ENCODE measurements around the gene KIAA0825. TPM values are rescaled to one million over a fixed set of nuclear protein-coding genes. Genes with fewer than 3 reads are reported as not detected.

The KIAA0825 gene
- total RNA-seq, 3 donors from 2014 or later (not counting 1 experiment from before 2014, with no cell fraction given): 2.4 to 5.0 (median 4.8) TPM

DNA sequence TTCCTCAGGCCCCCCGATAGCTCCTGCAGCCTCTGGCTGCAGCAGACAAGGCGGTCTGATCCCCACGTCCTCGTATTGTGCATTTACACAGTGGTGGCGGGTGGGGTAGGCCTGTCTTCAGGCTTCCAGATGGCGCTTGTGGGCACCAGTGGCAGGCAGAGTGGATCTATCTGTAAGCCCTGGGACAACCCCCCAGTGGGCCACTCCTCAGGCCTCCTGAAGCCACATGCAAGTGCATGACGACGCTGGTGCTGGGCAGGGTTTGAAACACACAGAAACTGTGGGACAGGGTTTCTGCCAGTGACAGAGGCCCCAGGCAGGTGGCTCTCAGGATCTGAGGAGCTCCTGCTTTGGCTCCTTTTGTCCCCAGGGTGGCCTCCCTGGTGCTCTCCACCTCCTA lies 42.1 kb upstream of the KIAA0825 start:
- no peak overlapping the region for H3K27ac Mint-ChIP-seq
- no peak for DNase-seq
- no peaks in the 10 kb centered on the region for H3K27me3 ChIP-seq (ENCODE audit: control insufficient read depth, insufficient read depth, low read length)
- peaks cover 3% of the 10 kb centered on the region for H3K9me3 ChIP-seq (ENCODE audit: control insufficient read depth, insufficient read depth, low read length)
- H3K27ac ChIP-seq (ENCODE audit: low read length): no peak overlapping the region
- H3K4me3 ChIP-seq (ENCODE audit: low read length): no peak overlapping the region
- intact Hi-C loops (cut with micrococcal nuclease): no loop called here
- H3K36me3 Mint-ChIP-seq: peaks cover 37% of the 10 kb centered on the region
- WGBS (ENCODE audit: insufficient coverage): 92% methylated on average over 8 of the region's 8 CpGs
- no peaks in the 10 kb centered on the region for H3K27me3 Mint-ChIP-seq (ENCODE audit: low read depth in 2 of 2)
- no peak for ATAC-seq
- H3K4me1 ChIP-seq (ENCODE audit: control insufficient read depth, insufficient read depth, low read length): no peaks in the 10 kb centered on the region
- peaks cover 33% of the 10 kb centered on the region for H3K36me3 ChIP-seq (ENCODE audit: control insufficient read depth, insufficient read depth, low read length)
- TF ChIP-seq, protein P1, sequence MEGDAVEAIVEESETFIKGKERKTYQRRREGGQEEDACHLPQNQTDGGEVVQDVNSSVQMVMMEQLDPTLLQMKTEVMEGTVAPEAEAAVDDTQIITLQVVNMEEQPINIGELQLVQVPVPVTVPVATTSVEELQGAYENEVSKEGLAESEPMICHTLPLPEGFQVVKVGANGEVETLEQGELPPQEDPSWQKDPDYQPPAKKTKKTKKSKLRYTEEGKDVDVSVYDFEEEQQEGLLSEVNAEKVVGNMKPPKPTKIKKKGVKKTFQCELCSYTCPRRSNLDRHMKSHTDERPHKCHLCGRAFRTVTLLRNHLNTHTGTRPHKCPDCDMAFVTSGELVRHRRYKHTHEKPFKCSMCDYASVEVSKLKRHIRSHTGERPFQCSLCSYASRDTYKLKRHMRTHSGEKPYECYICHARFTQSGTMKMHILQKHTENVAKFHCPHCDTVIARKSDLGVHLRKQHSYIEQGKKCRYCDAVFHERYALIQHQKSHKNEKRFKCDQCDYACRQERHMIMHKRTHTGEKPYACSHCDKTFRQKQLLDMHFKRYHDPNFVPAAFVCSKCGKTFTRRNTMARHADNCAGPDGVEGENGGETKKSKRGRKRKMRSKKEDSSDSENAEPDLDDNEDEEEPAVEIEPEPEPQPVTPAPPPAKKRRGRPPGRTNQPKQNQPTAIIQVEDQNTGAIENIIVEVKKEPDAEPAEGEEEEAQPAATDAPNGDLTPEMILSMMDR (IDR thresholded peaks at IDR 0.05): no peak
- no peak overlapping the region for H3K4me3 Mint-ChIP-seq
- H3K4me1 Mint-ChIP-seq: no peaks in the 10 kb centered on the region
- H3K9me3 Mint-ChIP-seq: peaks cover 13 to 18% of the 10 kb centered on the region in 2 donors

DNA sequence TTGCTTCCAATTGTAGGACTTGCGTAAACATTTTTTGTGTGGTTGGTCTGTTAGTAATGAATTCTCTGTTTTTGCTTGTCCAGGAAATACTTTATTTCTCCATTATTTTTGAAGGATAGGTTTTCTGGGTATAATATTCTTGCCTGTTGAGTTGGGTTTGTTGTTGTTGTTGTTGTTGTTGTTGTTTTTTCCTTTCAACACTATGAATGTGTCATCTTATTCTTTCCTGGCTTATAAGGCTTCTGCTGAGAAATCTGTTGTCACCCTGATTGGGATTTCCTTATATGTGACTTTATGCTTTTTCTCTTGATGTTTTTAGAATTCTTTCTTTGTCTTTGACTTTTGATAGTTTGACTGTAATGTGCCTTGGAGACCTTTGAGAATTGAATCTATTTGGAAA lies 39.9 kb upstream of the KIAA0825 start:
- H3K4me3 ChIP-seq (ENCODE audit: low read length): no peak overlapping the region
- no peak overlapping the region for H3K4me3 Mint-ChIP-seq
- H3K4me1 ChIP-seq (ENCODE audit: control insufficient read depth, insufficient read depth, low read length): no peaks in the 10 kb centered on the region
- WGBS (ENCODE audit: insufficient coverage): 100% methylated on average over 1 of the region's 1 CpG
- H3K27me3 ChIP-seq (ENCODE audit: control insufficient read depth, insufficient read depth, low read length): no peaks in the 10 kb centered on the region
- ATAC-seq (no peak), DNase-seq (no peak)
- peaks cover 49% of the 10 kb centered on the region for H3K36me3 Mint-ChIP-seq
- no peak overlapping the region for H3K27ac ChIP-seq (ENCODE audit: low read length)
- TF ChIP-seq, protein P1 (IDR thresholded peaks at IDR 0.05): no peak
- H3K4me1 Mint-ChIP-seq: no peaks in the 10 kb centered on the region
- peaks cover 23% of the 10 kb centered on the region for H3K36me3 ChIP-seq (ENCODE audit: control insufficient read depth, insufficient read depth, low read length)
- H3K27ac Mint-ChIP-seq: no peak overlapping the region
- peaks cover 15 to 24% of the 10 kb centered on the region in 2 donors for H3K9me3 Mint-ChIP-seq
- intact Hi-C loops (cut with micrococcal nuclease): no loop called here
- H3K27me3 Mint-ChIP-seq (ENCODE audit: low read depth in 2 of 2): no peaks in the 10 kb centered on the region
- H3K9me3 ChIP-seq (ENCODE audit: control insufficient read depth, insufficient read depth, low read length): peaks cover 3% of the 10 kb centered on the region

DNA sequence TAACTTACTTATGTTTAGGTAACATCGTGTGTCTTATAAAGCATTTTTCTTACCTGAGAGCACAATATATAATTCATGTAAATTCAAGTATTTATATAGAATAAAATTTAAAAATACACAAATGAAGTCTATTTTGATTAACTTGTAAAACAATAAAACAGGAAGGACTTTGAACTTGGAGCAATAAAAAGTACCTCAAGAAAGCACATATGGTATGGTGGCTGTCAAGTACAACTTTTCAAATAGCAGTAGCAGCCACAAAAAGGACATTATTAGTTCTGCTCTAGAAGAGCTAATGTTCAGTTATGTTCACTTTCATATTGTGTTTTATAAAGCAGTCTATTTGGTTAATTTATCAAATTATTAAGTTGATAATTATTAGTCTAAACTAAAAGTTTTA lies 31.5 kb upstream of the KIAA0825 start:
- DNase-seq (no peak), ATAC-seq (no peak)
- no CpG with 5 or more reads among the region's 1 CpG for WGBS (ENCODE audit: insufficient coverage)
- Mint-ChIP-seq H3K9me3 (peaks cover 0 to 1% of the 10 kb centered on the region in 2 donors), H3K27ac (no peak overlapping the region), H3K4me1 (no peaks in the 10 kb centered on the region), H3K36me3 (peaks cover 6% of the 10 kb centered on the region), H3K27me3 (ENCODE audit: low read depth in 2 of 2) (no peaks in the 10 kb centered on the region), H3K4me3 (no peak overlapping the region)
- Histone ChIP-seq H3K27me3 (ENCODE audit: control insufficient read depth, insufficient read depth, low read length) (no peaks in the 10 kb centered on the region), H3K36me3 (ENCODE audit: control insufficient read depth, insufficient read depth, low read length) (peaks cover 5% of the 10 kb centered on the region), H3K4me1 (ENCODE audit: control insufficient read depth, insufficient read depth, low read length) (no peaks in the 10 kb centered on the region), H3K4me3 (ENCODE audit: low read length) (no peak overlapping the region), H3K27ac (ENCODE audit: low read length) (no peak overlapping the region), H3K9me3 (ENCODE audit: control insufficient read depth, insufficient read depth, low read length) (no peaks in the 10 kb centered on the region)
- TF ChIP-seq, protein P1 (IDR thresholded peaks at IDR 0.05): no peak
- intact Hi-C loops (cut with micrococcal nuclease): no loop called here

DNA sequence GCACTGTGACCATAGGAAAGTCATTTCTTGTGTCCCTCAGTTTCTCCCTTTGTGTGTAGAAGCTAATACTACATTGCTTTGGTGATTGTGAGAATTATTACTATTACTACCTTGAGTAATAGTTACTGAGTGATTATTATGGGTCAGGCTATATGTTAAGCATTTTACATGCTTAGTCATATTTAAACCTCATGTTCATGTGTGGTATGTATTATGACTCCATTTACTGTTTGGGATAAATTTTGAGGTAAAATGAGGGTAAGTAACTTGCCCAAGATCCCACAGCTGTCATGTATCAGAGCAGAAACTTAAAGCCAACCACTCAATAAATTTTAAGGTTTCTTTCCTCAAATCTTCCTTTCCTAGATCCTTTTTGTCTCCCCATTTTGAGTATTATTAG lies 28.4 kb upstream of the KIAA0825 start:
- Histone ChIP-seq H3K36me3 (ENCODE audit: control insufficient read depth, insufficient read depth, low read length) (peaks cover 9% of the 10 kb centered on the region), H3K9me3 (ENCODE audit: control insufficient read depth, insufficient read depth, low read length) (no peaks in the 10 kb centered on the region), H3K4me1 (ENCODE audit: control insufficient read depth, insufficient read depth, low read length) (no peaks in the 10 kb centered on the region), H3K4me3 (ENCODE audit: low read length) (no peak overlapping the region), H3K27ac (ENCODE audit: low read length) (no peak overlapping the region), H3K27me3 (ENCODE audit: control insufficient read depth, insufficient read depth, low read length) (no peaks in the 10 kb centered on the region)
- no peaks in the 10 kb centered on the region for H3K36me3 Mint-ChIP-seq
- no peaks in the 10 kb centered on the region for H3K9me3 Mint-ChIP-seq
- intact Hi-C loops (cut with micrococcal nuclease): no loop called here
- TF ChIP-seq, protein P1 (IDR thresholded peaks at IDR 0.05): no peak
- H3K4me1 Mint-ChIP-seq: peaks cover 0 to 5% of the 10 kb centered on the region in 2 donors
- H3K27me3 Mint-ChIP-seq (ENCODE audit: low read depth in 2 of 2): no peaks in the 10 kb centered on the region
- H3K4me3 Mint-ChIP-seq: no peak overlapping the region
- ATAC-seq (no peak), DNase-seq (no peak)
- no peak overlapping the region for H3K27ac Mint-ChIP-seq

All from natural killer cell (primary cell).